ENCODE data around the gene DAGLA.

DNA sequence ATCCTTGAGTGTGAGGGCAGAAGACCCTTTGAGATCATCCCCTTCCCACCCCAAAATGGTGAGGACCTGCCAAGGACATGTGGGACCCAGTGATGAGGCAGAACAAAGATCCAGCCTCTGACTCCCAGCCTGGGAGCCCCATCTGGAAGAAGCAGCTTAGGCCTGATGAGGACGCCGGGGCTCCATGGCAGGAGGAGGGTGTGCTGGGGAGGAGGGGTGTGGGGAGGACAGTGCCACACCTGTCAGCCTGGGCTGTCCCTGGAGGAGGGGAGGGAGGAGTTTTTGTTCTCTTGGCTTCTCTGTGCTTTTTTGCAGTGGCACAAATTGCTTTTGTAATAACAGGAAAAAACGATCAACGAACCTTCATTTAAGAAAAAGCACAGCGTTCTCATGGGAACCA lies 44.4 kb upstream of the DAGLA start:
- TF ChIP-seq GRHL2 (CRISPR knock-in tag; IDR thresholded peaks at IDR 0.05; ENCODE audit: insufficient replicate concordance, severe bottlenecking) = no peak
- TF ChIP-seq, protein P1, sequence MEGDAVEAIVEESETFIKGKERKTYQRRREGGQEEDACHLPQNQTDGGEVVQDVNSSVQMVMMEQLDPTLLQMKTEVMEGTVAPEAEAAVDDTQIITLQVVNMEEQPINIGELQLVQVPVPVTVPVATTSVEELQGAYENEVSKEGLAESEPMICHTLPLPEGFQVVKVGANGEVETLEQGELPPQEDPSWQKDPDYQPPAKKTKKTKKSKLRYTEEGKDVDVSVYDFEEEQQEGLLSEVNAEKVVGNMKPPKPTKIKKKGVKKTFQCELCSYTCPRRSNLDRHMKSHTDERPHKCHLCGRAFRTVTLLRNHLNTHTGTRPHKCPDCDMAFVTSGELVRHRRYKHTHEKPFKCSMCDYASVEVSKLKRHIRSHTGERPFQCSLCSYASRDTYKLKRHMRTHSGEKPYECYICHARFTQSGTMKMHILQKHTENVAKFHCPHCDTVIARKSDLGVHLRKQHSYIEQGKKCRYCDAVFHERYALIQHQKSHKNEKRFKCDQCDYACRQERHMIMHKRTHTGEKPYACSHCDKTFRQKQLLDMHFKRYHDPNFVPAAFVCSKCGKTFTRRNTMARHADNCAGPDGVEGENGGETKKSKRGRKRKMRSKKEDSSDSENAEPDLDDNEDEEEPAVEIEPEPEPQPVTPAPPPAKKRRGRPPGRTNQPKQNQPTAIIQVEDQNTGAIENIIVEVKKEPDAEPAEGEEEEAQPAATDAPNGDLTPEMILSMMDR (IDR thresholded peaks at IDR 0.05) = no peak
- no peak for TF ChIP-seq NR3C1 (CRISPR knock-in tag; conservative IDR thresholded peaks at IDR 0.05; ENCODE audit: low read depth)
- TF ChIP-seq, protein P2, sequence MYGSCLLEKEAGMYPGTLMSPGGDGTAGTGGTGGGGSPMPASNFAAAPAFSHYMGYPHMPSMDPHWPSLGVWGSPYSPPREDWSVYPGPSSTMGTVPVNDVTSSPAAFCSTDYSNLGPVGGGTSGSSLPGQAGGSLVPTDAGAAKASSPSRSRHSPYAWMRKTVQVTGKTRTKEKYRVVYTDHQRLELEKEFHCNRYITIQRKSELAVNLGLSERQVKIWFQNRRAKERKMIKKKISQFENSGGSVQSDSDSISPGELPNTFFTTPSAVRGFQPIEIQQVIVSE (CRISPR knock-in tag; IDR thresholded peaks at IDR 0.05; ENCODE audit: borderline replicate concordance) = no peak
- TF ChIP-seq, protein P3, sequence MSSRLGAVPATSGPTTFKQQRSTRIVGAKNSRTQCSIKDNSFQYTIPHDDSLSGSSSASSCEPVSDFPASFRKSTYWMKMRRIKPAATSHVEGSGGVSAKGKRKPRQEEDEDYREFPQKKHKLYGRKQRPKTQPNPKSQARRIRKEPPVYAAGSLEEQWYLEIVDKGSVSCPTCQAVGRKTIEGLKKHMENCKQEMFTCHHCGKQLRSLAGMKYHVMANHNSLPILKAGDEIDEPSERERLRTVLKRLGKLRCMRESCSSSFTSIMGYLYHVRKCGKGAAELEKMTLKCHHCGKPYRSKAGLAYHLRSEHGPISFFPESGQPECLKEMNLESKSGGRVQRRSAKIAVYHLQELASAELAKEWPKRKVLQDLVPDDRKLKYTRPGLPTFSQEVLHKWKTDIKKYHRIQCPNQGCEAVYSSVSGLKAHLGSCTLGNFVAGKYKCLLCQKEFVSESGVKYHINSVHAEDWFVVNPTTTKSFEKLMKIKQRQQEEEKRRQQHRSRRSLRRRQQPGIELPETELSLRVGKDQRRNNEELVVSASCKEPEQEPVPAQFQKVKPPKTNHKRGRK (CRISPR knock-in tag; IDR thresholded peaks at IDR 0.05; ENCODE audit: borderline replicate concordance) = no peak
- TF ChIP-seq NR1H2 (CRISPR knock-in tag; IDR thresholded peaks at IDR 0.05) = no peak
- no peak for TF ChIP-seq NR2C2 (CRISPR knock-in tag; IDR thresholded peaks at IDR 0.05)

All from WTC11 (cell line).